HG03045 (cell line): ENCODE data around the gene SASH3.

Experiments used
- ATAC-seq: cut with Tn5 transposase; IDR thresholded peaks from one replicate; pipeline ENCODE4 v1.9.1; 2021; ENCODE audit warnings: mild to moderate bottlenecking, moderate library complexity; ENCODE audit not compliant: unreplicated experiment

SASH3 gene

GRCh38 chrX:129755779-129756650 is 23.7 kb upstream of the SASH3 start:
- ATAC-seq = no peak

- no peak for ATAC-seq
Observed at GRCh38 chrX:129759576-129760061, 20.1 kb upstream of the SASH3 start.

DNA sequence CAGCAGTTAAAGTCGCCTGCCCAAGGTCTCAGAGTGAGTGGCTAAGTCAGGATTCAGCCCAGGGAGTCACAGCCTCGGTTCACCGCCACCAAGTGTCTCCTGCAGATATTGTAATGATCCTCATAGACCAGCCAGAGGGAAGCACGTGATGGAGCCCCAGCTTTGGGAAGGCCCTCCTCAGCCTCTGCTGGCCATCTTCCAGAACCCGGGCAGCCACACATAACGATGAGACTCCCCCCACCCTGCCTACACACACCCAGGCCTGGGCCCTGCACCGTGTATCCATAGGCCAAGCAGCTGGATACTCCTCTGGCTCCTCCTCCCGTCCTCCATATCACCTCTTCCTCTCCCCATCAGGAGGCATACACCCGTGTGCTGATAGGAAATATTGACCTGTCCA is 19.6 kb upstream of the SASH3 start:
- no peak for ATAC-seq

DNA sequence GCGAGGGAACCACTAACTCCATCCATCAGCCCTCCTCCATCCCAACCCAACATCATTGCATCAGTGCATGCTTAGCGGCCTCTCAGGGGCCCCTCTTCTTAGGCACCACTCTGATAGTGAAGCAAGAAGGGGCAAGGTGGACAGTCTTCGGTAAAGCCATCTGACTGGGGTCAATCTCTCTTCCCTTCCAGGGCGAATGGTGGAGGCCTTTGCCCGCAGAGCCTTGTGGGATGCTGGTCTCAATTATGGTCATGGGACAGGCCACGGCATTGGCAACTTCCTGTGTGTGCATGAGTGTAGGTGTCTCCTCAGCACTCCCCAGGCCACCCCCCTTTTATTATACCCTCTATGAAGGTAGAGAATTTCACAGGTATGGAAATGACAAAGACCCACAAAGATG is 18.8 kb upstream of the SASH3 start:
- no peak for ATAC-seq

DNA sequence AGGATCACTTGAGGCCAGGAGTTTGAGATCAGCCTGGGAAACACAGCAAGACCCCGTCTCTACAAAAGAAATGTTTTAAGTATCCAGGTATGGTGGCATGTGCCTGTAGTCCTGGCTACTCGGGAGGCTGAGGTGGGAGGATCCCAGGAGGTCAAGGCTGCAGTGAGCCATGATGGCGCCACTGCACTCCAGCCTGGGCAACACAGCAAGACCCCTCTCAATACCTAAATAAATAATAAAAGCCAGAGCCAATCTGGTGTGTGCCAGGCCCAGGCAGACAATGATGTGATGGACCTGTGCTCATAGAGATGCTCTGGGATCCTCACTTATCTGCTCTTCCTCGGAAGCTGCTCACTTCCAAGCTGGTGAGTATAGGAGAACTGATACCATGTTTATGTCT is 18.2 kb upstream of the SASH3 start:
- ATAC-seq = no peak

DNA sequence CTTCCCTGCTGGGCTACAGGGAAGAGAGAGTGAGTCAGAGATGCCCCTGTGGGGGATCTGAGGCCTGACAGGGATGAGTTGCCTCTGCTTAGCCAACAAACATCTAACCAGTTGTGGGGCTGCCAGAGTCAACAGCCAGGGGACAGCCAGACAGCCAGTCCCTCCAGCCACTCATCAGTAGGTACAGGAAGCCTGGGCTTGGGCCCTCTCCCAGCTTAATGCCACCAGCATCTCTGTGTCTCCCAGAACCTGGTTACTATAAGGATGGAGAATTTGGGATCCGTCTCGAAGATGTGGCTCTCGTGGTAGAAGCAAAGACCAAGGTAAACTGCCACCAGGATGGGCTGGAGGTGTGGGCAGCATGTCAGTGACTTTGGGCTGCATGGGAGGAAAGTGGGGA is 17.3 kb upstream of the SASH3 start:
- no peak for ATAC-seq

DNA sequence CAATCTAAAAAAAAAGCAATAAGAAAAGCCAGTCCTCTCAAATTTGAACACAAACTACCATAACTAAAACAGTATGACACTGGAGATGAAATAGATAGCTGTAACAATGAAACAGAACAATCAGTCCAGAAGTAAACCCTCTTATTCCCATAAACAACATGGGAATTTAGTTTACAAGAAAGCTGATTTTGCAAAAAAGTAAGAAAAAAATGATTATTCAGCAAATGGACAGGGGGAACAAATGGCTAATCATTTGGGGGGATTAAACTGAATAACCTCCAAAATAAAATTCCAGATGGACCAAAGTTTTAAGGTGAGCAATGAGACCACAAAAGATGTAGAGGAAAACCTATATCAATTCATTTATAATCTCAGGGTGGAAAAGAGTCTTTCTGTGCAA is 16.1 kb upstream of the SASH3 start:
- ATAC-seq = no peak

DNA sequence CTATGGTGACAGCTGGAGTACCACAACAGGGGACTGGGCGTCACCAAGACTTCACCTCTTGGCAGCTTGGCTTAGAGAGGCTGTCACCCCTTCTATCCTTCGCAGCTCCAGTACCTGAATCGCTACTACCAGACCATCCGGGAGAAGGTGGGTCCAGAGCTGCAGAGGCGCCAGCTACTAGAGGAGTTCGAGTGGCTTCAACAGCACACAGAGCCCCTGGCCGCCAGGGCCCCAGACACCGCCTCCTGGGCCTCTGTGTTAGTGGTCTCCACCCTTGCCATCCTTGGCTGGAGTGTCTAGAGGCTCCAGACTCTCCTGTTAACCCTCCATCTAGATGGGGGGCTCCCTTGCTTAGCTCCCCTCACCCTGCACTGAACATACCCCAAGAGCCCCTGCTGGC is 11.6 kb upstream of the SASH3 start:
- ATAC-seq = no peak

GRCh38 chrX:129768586-129769466 is 10.9 kb upstream of the SASH3 start:
- no peak for ATAC-seq

- peak; percentile 44 for ATAC-seq
Observed at GRCh38 chrX:129769467-129770154, 10.1 kb upstream of the SASH3 start.

GRCh38 chrX:129771266-129771995 is 8.3 kb upstream of the SASH3 start:
- no peak for ATAC-seq

DNA sequence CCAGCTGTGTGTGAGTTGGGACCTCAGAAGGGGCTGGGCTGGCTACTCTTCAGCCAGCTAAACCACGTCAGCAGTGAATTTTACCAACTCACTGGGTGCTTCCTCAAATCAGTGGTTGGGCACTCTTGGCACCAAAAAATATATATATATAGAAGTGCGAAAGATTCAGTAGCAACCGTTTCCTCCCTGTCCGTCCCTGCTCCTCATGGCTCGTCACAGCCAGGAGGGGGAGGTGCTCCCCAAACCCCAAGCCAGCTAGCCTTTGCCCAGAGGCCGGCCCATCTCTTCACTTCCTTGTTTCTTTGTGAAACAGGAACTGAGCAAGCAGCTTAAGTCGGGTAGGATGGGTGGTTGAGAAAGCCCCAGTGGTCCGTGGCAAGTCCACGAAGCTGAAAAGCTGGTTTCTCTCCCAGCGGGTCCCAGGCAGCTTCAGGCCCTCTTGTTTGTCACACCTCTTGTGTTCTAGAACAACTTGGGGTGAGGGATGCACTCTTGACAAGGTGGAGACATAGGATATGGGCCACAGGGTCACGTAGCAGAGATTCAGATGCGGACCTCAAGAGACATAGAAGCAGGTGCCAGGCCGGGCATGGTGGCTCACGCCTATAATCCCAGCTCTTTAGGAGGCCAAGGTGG is 6.8 kb upstream of the SASH3 start:
- ATAC-seq = peak; percentile 70

DNA sequence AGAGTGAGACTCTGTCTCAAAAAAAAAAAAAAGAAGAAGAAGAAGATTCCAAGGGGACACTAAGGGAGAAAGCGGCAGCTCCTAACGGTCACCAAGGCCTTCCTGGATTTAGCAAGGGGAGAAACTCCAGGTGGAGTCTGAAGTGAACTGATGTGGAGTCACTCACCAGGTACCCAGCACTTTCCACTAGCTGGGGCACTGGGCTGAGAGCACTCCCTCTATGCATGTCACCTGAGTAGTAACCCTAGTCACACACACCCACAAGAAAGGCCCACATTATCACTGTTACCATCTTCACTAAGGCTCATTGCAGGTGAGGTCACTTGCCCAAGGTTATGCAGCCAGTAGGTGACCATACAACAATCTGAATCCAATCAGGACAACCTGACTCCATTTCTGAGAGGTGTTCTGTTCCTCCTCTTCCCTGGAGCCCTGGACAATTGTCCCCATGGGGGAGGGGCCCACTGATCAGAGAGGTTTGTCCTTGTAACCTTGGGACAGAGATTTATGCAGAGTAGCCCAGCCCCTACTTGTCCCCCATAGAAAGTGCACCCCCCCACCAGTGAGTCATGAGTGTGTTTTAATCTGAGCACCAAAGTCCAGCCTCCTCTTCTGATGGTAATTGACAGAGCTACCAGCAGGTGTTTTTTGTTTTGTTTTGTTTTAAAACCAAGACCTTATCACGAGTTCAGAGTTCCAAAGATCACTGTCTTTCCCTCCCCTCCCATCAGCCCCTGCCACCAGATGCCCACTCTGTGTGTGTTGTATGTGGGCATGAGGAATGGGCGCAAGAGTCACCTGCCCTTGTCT is 5.9 kb upstream of the SASH3 start:
- ATAC-seq = no peak

GRCh38 chrX:129777218-129778030 is 2.3 kb upstream of the SASH3 start:
- ATAC-seq = peak; percentile 35

GRCh38 chrX:129779086-129779672 is 570 bp upstream of the SASH3 start:
- no peak for ATAC-seq

GRCh38 chrX:129780441-129781105 is 824 bp downstream of the SASH3 start:
- ATAC-seq = no peak

- ATAC-seq = peak; percentile 66
Observed at GRCh38 chrX:129781134-129781672, 1.5 kb downstream of the SASH3 start.
